HepG2 (cell line): Measurements from ENCODE around the gene SIK2. TPM values are rescaled to one million over a fixed set of nuclear protein-coding genes. Genes with fewer than 3 reads are reported as not detected.
A peak's percentile ranks its signal among the peaks of the same experiment; 100 is the strongest.

Source experiments
- ATAC-seq: fragments of 200-7000 bp; cut with Tn5 transposase; 3 replicates; pipeline ENCODE4 v1.9.1; 2020; ENCODE audit warnings: mild to moderate bottlenecking, moderate library complexity
- BruUV-seq: library from RNA; stranded (reverse); fragments of 400-500 nt; replicated peaks from 2 replicates; lab custom pipeline; 2021; lab: Mats Ljungman, UMichigan
- CTCF ChIA-PET: fragments of 300-600 bp; formaldehyde crosslinking; extraction: SDS; loops from one replicate; lab custom pipeline; 2021; ENCODE audit warnings: low total read pairs, inconsistent platforms, low intra/inter-chr PET ratio; lab: Yijun Ruan, JAX
- POLR2A ChIA-PET: fragments of 350-600 bp; sonication (Branson Sonifier 250); formaldehyde crosslinking; loops from one replicate; lab custom pipeline; 2020; ENCODE audit warnings: antibody characterized with exemption, inconsistent platforms; lab: Yijun Ruan, JAX
- DNase-seq: peaks from one replicate; pipeline ENCODE4 v3.0.0-alpha.2; 2015; ENCODE audit warnings: low spot score
- FAIRE-seq: peaks from 3 replicates; lab custom pipeline; 2011; peaks lifted over from hg19 to GRCh38; lab: Jason Lieb, UNC
- H2AFZ ChIP-seq: one replicate; pipeline ENCODE4 v1.6.1; 2011; ENCODE audit warnings: low read length, inconsistent platforms
- H3K27ac ChIP-seq: fragments of 300-600 bp; 3 replicates; pipeline ENCODE4 v1.8.0; 2011; ENCODE audit warnings: mixed run types, mild to moderate bottlenecking, mixed read lengths, low read length, inconsistent platforms; ENCODE audit not compliant: insufficient read depth; ENCODE audit errors: extremely low read length
- H3K27me3 ChIP-seq, 2 experiments: fragments of 200-600 bp in 1 of 2; 2 replicates in 1 of 2; 3 replicates in 1 of 2; pipeline versions ENCODE4 v1.6.0 to v1.8.0; 2011; ENCODE audit warnings: low read length in 2 of 2, mild to moderate bottlenecking in 2 of 2, moderate library complexity in 2 of 2, inconsistent platforms in 1 of 2; ENCODE audit not compliant: insufficient read depth in 2 of 2, control insufficient read depth in 1 of 2
- H3K36me3 ChIP-seq, 2 experiments: fragments of 200-600 bp in 1 of 2; replicated peaks in 1 of 2; 2 replicates in 1 of 2; 3 replicates in 1 of 2; pipeline versions ENCODE4 v1.5.1 to v1.8.0; 2011; ENCODE audit warnings: low read length in 2 of 2, inconsistent platforms in 1 of 2; ENCODE audit not compliant: insufficient read depth in 2 of 2, control insufficient read depth in 1 of 2
- H3K4me1 ChIP-seq: 2 replicates; pipeline ENCODE4 v1.5.1; 2012; ENCODE audit warnings: low read length, inconsistent platforms; ENCODE audit not compliant: insufficient read depth
- H3K4me2 ChIP-seq: 2 replicates; pipeline ENCODE4 v1.6.0; 2011; ENCODE audit warnings: low read depth, low read length, inconsistent platforms
- H3K4me3 ChIP-seq, 3 experiments: fragments of 200-600 bp in 1 of 3; sonication (generic), shearing (Covaris generic) in 1 of 3; replicated peaks in 1 of 3; 2 replicates each; pipeline ENCODE4 v1.5.1; 2011 to 2016; ENCODE audit warnings: low read length in 3 of 3, inconsistent platforms in 2 of 3, low read depth in 2 of 3, mild to moderate bottlenecking in 2 of 3, control low read depth in 1 of 3, mixed read lengths in 1 of 3; ENCODE audit not compliant: insufficient read depth in 1 of 3
- H3K79me2 ChIP-seq: one replicate; pipeline ENCODE4 v1.6.1; 2011; ENCODE audit warnings: low read length, inconsistent platforms; ENCODE audit not compliant: insufficient read depth
- H3K9ac ChIP-seq: 2 replicates; pipeline ENCODE4 v1.6.0; 2011; ENCODE audit warnings: mild to moderate bottlenecking, low read depth, low read length, inconsistent platforms; ENCODE audit not compliant: insufficient read depth
- H3K9me3 ChIP-seq: 2 replicates; pipeline ENCODE4 v1.5.1; 2012; ENCODE audit warnings: mild to moderate bottlenecking, low read length
- H4K20me1 ChIP-seq: 2 replicates; pipeline ENCODE4 v1.6.0; 2011; ENCODE audit warnings: inconsistent platforms, mild to moderate bottlenecking, low read length, moderate library complexity; ENCODE audit not compliant: insufficient read depth
- DNMT3B ChIP-seq: conservative IDR thresholded peaks from 2 replicates; pipeline ENCODE4 v1.6.1; 2016; ENCODE audit warnings: missing biosample characterization, control low read depth
- FOSL2 ChIP-seq: sonication (generic); formaldehyde crosslinking; IDR thresholded peaks from 2 replicates; pipeline ENCODE4 v1.4.0; 2020; ENCODE audit warnings: missing genetic modification reagents
- FOXP1 ChIP-seq, 2 experiments: fragments of 450-650 bp in 1 of 2; IDR thresholded peaks; 2 replicates each; pipeline ENCODE4 v1.6.1; 2017 to 2018; ENCODE audit warnings: antibody characterized with exemption in 1 of 2
- KAT8 ChIP-seq: IDR thresholded peaks from 2 replicates; pipeline ENCODE4 v1.6.1; 2016; ENCODE audit warnings: missing genetic modification reagents, missing compliant biosample characterization
- SOX13 ChIP-seq, 3 experiments: fragments of 450-650 bp in 1 of 3; sonication (generic) in 1 of 3; formaldehyde crosslinking in 1 of 3; IDR thresholded peaks in 2 of 3; conservative IDR thresholded peaks in 1 of 3; 2 replicates each; pipeline versions ENCODE4 v1.5.0 to v1.6.1; 2016 to 2020; ENCODE audit warnings: antibody characterized with exemption in 1 of 3, mild to moderate bottlenecking in 1 of 3, missing compliant biosample characterization in 1 of 3, missing genetic modification reagents in 1 of 3, moderate library complexity in 1 of 3
- SOX5 ChIP-seq: IDR thresholded peaks from 2 replicates; pipeline ENCODE4 v1.6.1; 2016; ENCODE audit warnings: borderline replicate concordance
- SOX6 ChIP-seq, 2 experiments: fragments of 450-650 bp in 1 of 2; sonication (generic) in 1 of 2; formaldehyde crosslinking in 1 of 2; IDR thresholded peaks; 2 replicates each; pipeline versions ENCODE4 v1.4.0 to v1.6.1; 2017 to 2020; ENCODE audit warnings: antibody characterized with exemption in 1 of 2, mild to moderate bottlenecking in 1 of 2, missing genetic modification reagents in 1 of 2
- TEAD3 ChIP-seq: optimal IDR thresholded peaks from 2 replicates; pipeline ENCODE3; 2016; ENCODE audit warnings: borderline replicate concordance
- WGBS: methylation state at CpG from one replicate; pipeline ENCODE4 v1.1.6; 2017; ENCODE audit warnings: low lambda C conversion rate; 5-methylcytosine and 5-hydroxymethylcytosine counted together
- in situ Hi-C: cut with HindIII; loops from 2 replicates; pipeline ENCODE4 v1.10.0; 2017; ENCODE audit warnings: low pct_unique_long_range_greater_than_20kb; ENCODE audit not compliant: extremely low pct_ligation_motif_present
- intact Hi-C: fragments of 100-400 bp; cut with micrococcal nuclease; formaldehyde crosslinking; loops from one replicate; pipeline ENCODE4 v1.10.0; 2022; ENCODE audit not compliant: unreplicated experiment
- polyA plus RNA-seq, 8 experiments: library from polyadenylated mRNA; depleted of rRNA in 3 of 8; stranded (reverse) in 7 of 8; unstranded in 1 of 8; fragments of >200 nt; fragmentation: Illumina TruSeq in 4 of 8; extraction: Trizol in 4 of 8; gene quantifications; 2 replicates each; pipeline versions ENCODE4 v1.2.1 to v1.2.3, GENCODE V29; 2011 to 2016; ENCODE audit warnings: low read depth in 4 of 8, missing spikeins in 1 of 8, mixed read lengths in 1 of 8; ENCODE audit not compliant: insufficient read depth in 1 of 8
- total RNA-seq, 5 experiments: library from RNA; depleted of rRNA; stranded (reverse); fragments of >200 nt; fragmentation: Illumina TruSeq; extraction: Trizol; gene quantifications; 2 replicates each; pipeline ENCODE4 v1.2.3, GENCODE V29; 2016; ENCODE audit warnings: low read depth in 1 of 5
- TF ChIP-seq, protein P1 (sequence below): sonication (generic); formaldehyde crosslinking; IDR thresholded peaks from 2 replicates; pipeline ENCODE4 v1.4.0; 2020; ENCODE audit warnings: missing genetic modification reagents
- TF ChIP-seq, protein P2 (sequence below): IDR thresholded peaks from 2 replicates; pipeline ENCODE4 v1.4.0; 2020; ENCODE audit warnings: mild to moderate bottlenecking, missing genetic modification reagents
- TF ChIP-seq, protein P3 (sequence below): sonication (generic); formaldehyde crosslinking; conservative IDR thresholded peaks from 2 replicates; pipeline ENCODE4 v1.8.0; 2022; ENCODE audit warnings: low read depth, missing genetic modification reagents

Gene SIK2
- total and polyA plus RNA-seq, 2 of the 13 experiments (the other 11 are each of a cell fraction or from before 2014, with no cell fraction given) = 8.1 to 15.4 TPM

DNA sequence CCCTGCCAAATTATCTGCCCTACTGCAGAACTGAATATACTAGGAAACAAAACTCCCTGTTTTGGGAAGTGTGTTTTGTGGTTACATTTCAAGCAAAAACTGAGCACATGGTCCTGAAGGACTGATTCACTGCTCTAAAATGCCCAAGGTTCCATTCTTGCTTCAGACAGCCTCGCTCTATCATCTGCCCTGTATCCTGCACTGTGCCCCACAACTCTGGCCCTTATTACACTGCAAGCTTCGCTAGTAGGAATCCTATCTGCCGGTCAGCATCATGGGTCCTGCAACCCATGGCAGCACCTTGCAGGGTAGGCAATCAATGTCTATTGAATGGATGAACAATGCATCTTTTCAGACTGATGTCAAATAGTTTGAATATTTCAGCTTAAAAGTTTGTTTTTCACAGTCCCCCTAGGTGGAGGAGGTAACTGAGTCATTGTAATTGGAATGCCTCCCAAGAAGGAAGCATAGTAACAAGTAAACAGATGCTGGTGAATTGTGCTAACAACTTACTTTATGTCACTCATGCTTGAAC is 40.4 kb upstream of the SIK2 start:
- no peak overlapping the region for H3K27ac ChIP-seq
- H3K27me3 ChIP-seq = no peaks in the 10 kb centered on the region
- no peaks in the 10 kb centered on the region for H4K20me1 ChIP-seq
- H3K4me3 ChIP-seq = no peak overlapping the region
- H2AFZ ChIP-seq = no peak overlapping the region
- in situ Hi-C loops = no loop called here
- peaks cover 52% of the 10 kb centered on the region for H3K4me1 ChIP-seq
- 3% methylated on average over 3 of the region's 3 CpGs for WGBS
- H3K9ac ChIP-seq = no peak overlapping the region
- no peak overlapping the region for H3K4me2 ChIP-seq
- no peaks in the 10 kb centered on the region for H3K9me3 ChIP-seq
- H3K36me3 ChIP-seq = no peaks in the 10 kb centered on the region
- peak; percentile 63 for DNase-seq
- ATAC-seq = peak; percentile 72
- POLR2A ChIA-PET = no interaction called here
- TF ChIP-seq, protein P1, sequence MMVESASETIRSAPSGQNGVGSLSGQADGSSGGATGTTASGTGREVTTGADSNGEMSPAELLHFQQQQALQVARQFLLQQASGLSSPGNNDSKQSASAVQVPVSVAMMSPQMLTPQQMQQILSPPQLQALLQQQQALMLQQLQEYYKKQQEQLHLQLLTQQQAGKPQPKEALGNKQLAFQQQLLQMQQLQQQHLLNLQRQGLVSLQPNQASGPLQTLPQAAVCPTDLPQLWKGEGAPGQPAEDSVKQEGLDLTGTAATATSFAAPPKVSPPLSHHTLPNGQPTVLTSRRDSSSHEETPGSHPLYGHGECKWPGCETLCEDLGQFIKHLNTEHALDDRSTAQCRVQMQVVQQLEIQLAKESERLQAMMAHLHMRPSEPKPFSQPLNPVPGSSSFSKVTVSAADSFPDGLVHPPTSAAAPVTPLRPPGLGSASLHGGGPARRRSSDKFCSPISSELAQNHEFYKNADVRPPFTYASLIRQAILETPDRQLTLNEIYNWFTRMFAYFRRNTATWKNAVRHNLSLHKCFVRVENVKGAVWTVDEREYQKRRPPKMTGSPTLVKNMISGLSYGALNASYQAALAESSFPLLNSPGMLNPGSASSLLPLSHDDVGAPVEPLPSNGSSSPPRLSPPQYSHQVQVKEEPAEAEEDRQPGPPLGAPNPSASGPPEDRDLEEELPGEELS (CRISPR knock-in tag) = peak; percentile 33; the same call in 1 of the 2 replicates
- TF ChIP-seq, protein P2, sequence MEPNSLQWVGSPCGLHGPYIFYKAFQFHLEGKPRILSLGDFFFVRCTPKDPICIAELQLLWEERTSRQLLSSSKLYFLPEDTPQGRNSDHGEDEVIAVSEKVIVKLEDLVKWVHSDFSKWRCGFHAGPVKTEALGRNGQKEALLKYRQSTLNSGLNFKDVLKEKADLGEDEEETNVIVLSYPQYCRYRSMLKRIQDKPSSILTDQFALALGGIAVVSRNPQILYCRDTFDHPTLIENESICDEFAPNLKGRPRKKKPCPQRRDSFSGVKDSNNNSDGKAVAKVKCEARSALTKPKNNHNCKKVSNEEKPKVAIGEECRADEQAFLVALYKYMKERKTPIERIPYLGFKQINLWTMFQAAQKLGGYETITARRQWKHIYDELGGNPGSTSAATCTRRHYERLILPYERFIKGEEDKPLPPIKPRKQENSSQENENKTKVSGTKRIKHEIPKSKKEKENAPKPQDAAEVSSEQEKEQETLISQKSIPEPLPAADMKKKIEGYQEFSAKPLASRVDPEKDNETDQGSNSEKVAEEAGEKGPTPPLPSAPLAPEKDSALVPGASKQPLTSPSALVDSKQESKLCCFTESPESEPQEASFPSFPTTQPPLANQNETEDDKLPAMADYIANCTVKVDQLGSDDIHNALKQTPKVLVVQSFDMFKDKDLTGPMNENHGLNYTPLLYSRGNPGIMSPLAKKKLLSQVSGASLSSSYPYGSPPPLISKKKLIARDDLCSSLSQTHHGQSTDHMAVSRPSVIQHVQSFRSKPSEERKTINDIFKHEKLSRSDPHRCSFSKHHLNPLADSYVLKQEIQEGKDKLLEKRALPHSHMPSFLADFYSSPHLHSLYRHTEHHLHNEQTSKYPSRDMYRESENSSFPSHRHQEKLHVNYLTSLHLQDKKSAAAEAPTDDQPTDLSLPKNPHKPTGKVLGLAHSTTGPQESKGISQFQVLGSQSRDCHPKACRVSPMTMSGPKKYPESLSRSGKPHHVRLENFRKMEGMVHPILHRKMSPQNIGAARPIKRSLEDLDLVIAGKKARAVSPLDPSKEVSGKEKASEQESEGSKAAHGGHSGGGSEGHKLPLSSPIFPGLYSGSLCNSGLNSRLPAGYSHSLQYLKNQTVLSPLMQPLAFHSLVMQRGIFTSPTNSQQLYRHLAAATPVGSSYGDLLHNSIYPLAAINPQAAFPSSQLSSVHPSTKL (CRISPR knock-in tag) = 0 out of 2 replicates have a peak, but pooled peaks have one; percentile 14
- TF ChIP-seq TEAD3 (CRISPR knock-in tag) (peak; percentile 36), FOSL2 (CRISPR knock-in tag) (peak; percentile 55), SOX13 (IDR thresholded peaks at IDR 0.05) (no peak), SOX13 (CRISPR knock-in tag; conservative IDR thresholded peaks at IDR 0.05 in 1 of 2, IDR thresholded peaks at IDR 0.05 in 1 of 2) (peak in 1 of 2 experiments; percentile 59; a peak in 1 of 4 replicates), KAT8 (CRISPR knock-in tag) (0 out of 2 replicates have a peak, but pooled peaks have one; percentile 1), SOX5 (CRISPR knock-in tag) (peak; percentile 66; the same call in 1 of the 2 replicates), DNMT3B (CRISPR knock-in tag) (no peak), SOX6 (IDR thresholded peaks at IDR 0.05) (no peak), SOX6 (CRISPR knock-in tag; IDR thresholded peaks at IDR 0.05) (0 out of 2 replicates have a peak, but pooled peaks have one; percentile 20), FOXP1 (IDR thresholded peaks at IDR 0.05) (no peak), FOXP1 (CRISPR knock-in tag; IDR thresholded peaks at IDR 0.05) (peak; percentile 43; the same call in 1 of the 2 replicates)
- TF ChIP-seq, protein P3, sequence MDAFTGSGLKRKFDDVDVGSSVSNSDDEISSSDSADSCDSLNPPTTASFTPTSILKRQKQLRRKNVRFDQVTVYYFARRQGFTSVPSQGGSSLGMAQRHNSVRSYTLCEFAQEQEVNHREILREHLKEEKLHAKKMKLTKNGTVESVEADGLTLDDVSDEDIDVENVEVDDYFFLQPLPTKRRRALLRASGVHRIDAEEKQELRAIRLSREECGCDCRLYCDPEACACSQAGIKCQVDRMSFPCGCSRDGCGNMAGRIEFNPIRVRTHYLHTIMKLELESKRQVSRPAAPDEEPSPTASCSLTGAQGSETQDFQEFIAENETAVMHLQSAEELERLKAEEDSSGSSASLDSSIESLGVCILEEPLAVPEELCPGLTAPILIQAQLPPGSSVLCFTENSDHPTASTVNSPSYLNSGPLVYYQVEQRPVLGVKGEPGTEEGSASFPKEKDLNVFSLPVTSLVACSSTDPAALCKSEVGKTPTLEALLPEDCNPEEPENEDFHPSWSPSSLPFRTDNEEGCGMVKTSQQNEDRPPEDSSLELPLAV (CRISPR knock-in tag) = no peak
- H3K79me2 ChIP-seq = no peaks in the 10 kb centered on the region
- BruUV-seq = no TSS peak
- FAIRE-seq = no peak
- CTCF ChIA-PET = no interaction called here
- intact Hi-C loops = loop anchor here (5.0 kb wide), 1 partner anchor 110 kb away; no protein-coding TSS in a partner anchor
